K562 (cell line): Measurements from ENCODE around the gene RGS6.

Experiments used
- CTCF ChIP-seq, 3 experiments: IDR thresholded peaks in 2 of 3; conservative IDR thresholded peaks in 1 of 3; 2 replicates each; pipeline ENCODE4 v1.5.1; 2011 to 2012; ENCODE audit warnings: low read length in 3 of 3, mild to moderate bottlenecking in 3 of 3, control low read depth in 2 of 3, improper control_type of control experiment in 1 of 3, inconsistent platforms in 1 of 3, low read depth in 1 of 3, mixed read lengths in 1 of 3, moderate library complexity in 1 of 3; ENCODE audit not compliant: insufficient read depth in 2 of 3
- CTCFL ChIP-seq: IDR thresholded peaks from 2 replicates; pipeline ENCODE4 v1.6.1; 2011; ENCODE audit warnings: borderline replicate concordance, low read depth, mild to moderate bottlenecking, moderate library complexity, low read length; ENCODE audit not compliant: insufficient read depth, poor library complexity, severe bottlenecking
- EP300 ChIP-seq: IDR thresholded peaks from 2 replicates; pipeline ENCODE4 v1.6.1; 2012; ENCODE audit warnings: low read length, improper control_type of control experiment
- EZH2 ChIP-seq: IDR thresholded peaks from 2 replicates; pipeline ENCODE4 v1.6.1; 2012; ENCODE audit warnings: low read depth, mild to moderate bottlenecking, inconsistent platforms, low read length, borderline replicate concordance
- JUNB ChIP-seq: fragments of 450-650 bp; formaldehyde crosslinking; conservative IDR thresholded peaks from 2 replicates; pipeline ENCODE4 v1.4.0; 2020; ENCODE audit warnings: mild to moderate bottlenecking
- MAX ChIP-seq: sonication (generic); formaldehyde crosslinking; IDR thresholded peaks from 2 replicates; pipeline ENCODE4 v1.9.0; 2022; ENCODE audit warnings: mild to moderate bottlenecking, missing genetic modification reagents
- MEF2A ChIP-seq: IDR thresholded peaks from 2 replicates; pipeline ENCODE4 v1.6.1; 2011; ENCODE audit warnings: low read depth, mild to moderate bottlenecking, low read length, moderate library complexity; ENCODE audit not compliant: control insufficient read depth
- POLR2AphosphoS5 ChIP-seq: IDR thresholded peaks from 2 replicates; pipeline ENCODE4 v1.6.1; 2011; ENCODE audit warnings: mild to moderate bottlenecking, low read depth, low read length, moderate library complexity; ENCODE audit not compliant: control insufficient read depth, insufficient read depth
- SMC3 ChIP-seq: conservative IDR thresholded peaks from 2 replicates; pipeline ENCODE4 v1.6.1; 2011; ENCODE audit warnings: low read depth, low read length, improper control_type of control experiment; ENCODE audit not compliant: insufficient read depth
- TAF1 ChIP-seq: IDR thresholded peaks from 2 replicates; pipeline ENCODE4 v1.6.1; 2011; ENCODE audit warnings: mild to moderate bottlenecking, low read length, moderate library complexity; ENCODE audit not compliant: insufficient read depth, control insufficient read depth, severe bottlenecking; ENCODE audit errors: extremely low read depth
- TAF15 ChIP-seq: fragments of 200-400 bp; formaldehyde crosslinking; IDR thresholded peaks from 2 replicates; pipeline ENCODE4 v1.6.1; 2017; ENCODE audit warnings: mild to moderate bottlenecking, low read depth, low read length, moderate library complexity
- ZNF133 ChIP-seq: fragments of 250-450 bp; sonication (Bioruptor Pico); IDR thresholded peaks from 2 replicates; pipeline ENCODE4 v1.4.0; 2020; ENCODE audit warnings: mild to moderate bottlenecking
- TF ChIP-seq, protein P1 (sequence below): fragments of 250-450 bp; sonication (Bioruptor Pico); IDR thresholded peaks from 2 replicates; pipeline ENCODE4 v1.5.0; 2021; ENCODE audit warnings: mild to moderate bottlenecking, borderline replicate concordance
- TF ChIP-seq, protein P2 (sequence below): sonication (generic); formaldehyde crosslinking; IDR thresholded peaks from 2 replicates; pipeline ENCODE4 v1.8.1; 2022; ENCODE audit warnings: missing genetic modification reagents

DNA sequence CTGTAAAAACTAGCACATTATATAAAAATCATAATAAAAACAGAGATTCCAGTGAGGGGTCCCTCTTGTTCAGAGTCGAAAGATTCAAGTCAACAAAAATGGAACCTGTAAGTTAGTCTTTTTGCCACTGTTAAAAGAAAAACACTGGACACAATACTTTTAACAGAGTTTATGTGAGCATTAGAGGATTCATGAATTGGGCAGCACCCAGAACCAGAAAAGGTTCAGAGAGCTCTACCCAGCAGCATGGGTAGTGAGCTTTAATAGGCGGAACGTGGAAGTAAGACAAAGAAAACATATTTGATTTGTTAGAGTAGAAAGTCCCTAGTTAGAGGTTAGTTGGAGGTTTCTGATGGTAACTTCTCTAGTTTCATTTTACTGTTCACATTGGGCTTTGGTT, 476.8 kb downstream of the RGS6 start:
- TF ChIP-seq EP300: no peak
- TF ChIP-seq ZNF133 (CRISPR knock-in tag): no peak
- TF ChIP-seq TAF1: no peak
- no peak for TF ChIP-seq POLR2AphosphoS5
- no peak for TF ChIP-seq EZH2
- TF ChIP-seq JUNB (CRISPR knock-in tag): no peak
- no peak for TF ChIP-seq TAF15
- TF ChIP-seq, protein P1, sequence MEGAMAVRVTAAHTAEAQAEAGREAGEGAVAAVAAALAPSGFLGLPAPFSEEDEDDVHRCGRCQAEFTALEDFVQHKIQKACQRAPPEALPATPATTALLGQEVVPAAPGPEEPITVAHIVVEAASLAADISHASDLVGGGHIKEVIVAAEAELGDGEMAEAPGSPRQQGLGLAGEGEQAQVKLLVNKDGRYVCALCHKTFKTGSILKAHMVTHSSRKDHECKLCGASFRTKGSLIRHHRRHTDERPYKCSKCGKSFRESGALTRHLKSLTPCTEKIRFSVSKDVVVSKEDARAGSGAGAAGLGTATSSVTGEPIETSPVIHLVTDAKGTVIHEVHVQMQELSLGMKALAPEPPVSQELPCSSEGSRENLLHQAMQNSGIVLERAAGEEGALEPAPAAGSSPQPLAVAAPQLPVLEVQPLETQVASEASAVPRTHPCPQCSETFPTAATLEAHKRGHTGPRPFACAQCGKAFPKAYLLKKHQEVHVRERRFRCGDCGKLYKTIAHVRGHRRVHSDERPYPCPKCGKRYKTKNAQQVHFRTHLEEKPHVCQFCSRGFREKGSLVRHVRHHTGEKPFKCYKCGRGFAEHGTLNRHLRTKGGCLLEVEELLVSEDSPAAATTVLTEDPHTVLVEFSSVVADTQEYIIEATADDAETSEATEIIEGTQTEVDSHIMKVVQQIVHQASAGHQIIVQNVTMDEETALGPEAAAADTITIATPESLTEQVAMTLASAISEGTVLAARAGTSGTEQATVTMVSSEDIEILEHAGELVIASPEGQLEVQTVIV (CRISPR knock-in tag): no peak
- no peak for TF ChIP-seq MAX (CRISPR knock-in tag)
- TF ChIP-seq MEF2A: no peak
- TF ChIP-seq CTCF (IDR thresholded peaks at IDR 0.05 in 2 of 3, conservative IDR thresholded peaks at IDR 0.05 in 1 of 3; ENCODE audit: insufficient read depth in 2 of 3, low read depth in 1 of 3, low read length in 3 of 3): no peak
- TF ChIP-seq CTCFL: no peak
- no peak for TF ChIP-seq SMC3
- TF ChIP-seq, protein P2, sequence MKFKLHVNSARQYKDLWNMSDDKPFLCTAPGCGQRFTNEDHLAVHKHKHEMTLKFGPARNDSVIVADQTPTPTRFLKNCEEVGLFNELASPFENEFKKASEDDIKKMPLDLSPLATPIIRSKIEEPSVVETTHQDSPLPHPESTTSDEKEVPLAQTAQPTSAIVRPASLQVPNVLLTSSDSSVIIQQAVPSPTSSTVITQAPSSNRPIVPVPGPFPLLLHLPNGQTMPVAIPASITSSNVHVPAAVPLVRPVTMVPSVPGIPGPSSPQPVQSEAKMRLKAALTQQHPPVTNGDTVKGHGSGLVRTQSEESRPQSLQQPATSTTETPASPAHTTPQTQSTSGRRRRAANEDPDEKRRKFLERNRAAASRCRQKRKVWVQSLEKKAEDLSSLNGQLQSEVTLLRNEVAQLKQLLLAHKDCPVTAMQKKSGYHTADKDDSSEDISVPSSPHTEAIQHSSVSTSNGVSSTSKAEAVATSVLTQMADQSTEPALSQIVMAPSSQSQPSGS: no peak
